Mesothelial cell of epicardium (in vitro differentiated cells): ENCODE results near the gene CATSPER3. TPM values are rescaled to one million over a fixed set of nuclear protein-coding genes. Genes with fewer than 3 reads are reported as not detected.

Experiments used
- DNase-seq, 2 experiments: peaks; one replicate each; pipeline ENCODE4 v3.0.0; 2021; ENCODE audit warnings: low spot score in 2 of 2; ENCODE audit not compliant: unreplicated experiment in 2 of 2
- H3K27ac Mint-ChIP-seq: 2 replicates; pipeline ENCODE4 v1.8.0; 2021; ENCODE audit warnings: mixed read lengths
- H3K27me3 Mint-ChIP-seq: 2 replicates; pipeline ENCODE4 v1.8.0; 2021; ENCODE audit warnings: low read depth, mixed read lengths
- H3K36me3 Mint-ChIP-seq: 2 replicates; pipeline ENCODE4 v1.8.0; 2021; ENCODE audit warnings: mixed read lengths
- H3K4me1 Mint-ChIP-seq: 2 replicates; pipeline ENCODE4 v1.8.0; 2021; ENCODE audit warnings: mixed read lengths
- H3K4me3 Mint-ChIP-seq: 2 replicates; pipeline ENCODE4 v1.8.0; 2021; ENCODE audit warnings: mild to moderate bottlenecking, moderate library complexity, mixed read lengths
- H3K9me3 Mint-ChIP-seq: 2 replicates; pipeline ENCODE4 v1.8.0; 2021; ENCODE audit warnings: mixed read lengths
- CTCF ChIP-seq: fragments of 200-600 bp; sonication (generic); IDR thresholded peaks from one replicate; pipeline ENCODE4 v1.5.0; 2021; ENCODE audit warnings: antibody characterized with exemption; ENCODE audit not compliant: unreplicated experiment
- total RNA-seq: library from RNA; stranded (reverse); gene quantifications from 3 replicates; pipeline ENCODE4 v1.2.1, GENCODE V29; 2021

The CATSPER3 gene
- total RNA-seq, 1 donor from 2014 or later: 1.5 TPM

DNA sequence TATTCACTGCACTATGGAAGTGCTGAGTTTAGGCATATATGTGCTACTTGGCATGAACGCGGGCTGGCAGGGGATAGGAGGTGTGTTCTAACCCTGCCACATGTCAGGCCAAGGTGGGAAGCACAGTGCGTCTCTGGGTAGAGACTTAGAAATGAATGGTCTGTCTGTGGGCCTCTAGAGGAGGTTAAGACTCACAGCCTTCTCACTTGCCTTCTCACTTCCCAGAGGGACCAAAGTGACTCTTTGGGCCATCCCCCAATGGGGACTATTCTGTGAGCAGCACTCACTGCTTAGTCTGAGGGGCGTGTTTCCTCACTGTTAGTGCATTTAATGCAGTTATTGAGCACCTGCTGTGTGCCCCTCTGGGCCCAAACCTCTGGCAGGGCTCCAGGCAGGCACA, 68.7 kb downstream of the CATSPER3 start:
- Mint-ChIP-seq H3K9me3 (no peaks in the 10 kb centered on the region), H3K4me3 (peak overlapping the region; percentile 47)
- no peak for DNase-seq

DNA sequence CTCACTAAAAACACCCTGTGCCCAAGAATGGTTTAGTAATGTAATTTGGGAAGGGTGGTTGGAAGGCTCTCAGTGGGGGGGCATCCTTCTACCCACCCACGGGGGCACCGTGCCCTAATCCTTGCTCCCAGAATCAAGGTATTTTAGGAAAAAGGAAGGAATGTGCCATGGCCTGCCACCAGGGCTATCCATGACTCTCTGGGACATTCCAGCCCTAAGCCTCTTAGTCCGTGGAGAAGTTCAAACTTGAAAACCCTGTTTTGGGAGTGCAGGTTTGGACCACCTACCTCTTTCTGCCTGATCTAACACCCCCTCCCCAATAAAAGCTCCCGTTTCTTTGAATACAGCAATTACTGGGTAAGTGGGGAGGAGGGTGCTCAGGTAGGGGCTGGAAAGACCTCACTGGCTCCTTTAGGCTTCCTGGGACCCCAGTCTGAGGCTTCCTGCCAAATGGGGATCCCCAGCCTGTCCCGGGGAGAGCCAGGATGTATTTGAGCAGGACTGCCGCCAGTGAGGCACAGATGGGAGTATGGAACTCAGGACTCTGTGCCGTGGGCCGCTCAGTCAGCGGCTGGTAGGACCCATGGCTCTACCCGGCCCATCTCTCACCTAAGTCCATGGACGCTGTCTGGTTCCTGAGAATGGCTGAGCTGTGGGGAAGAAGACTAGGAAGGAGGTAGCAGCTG, 70.0 kb downstream of the CATSPER3 start:
- Mint-ChIP-seq H3K36me3 (no peaks in the 10 kb centered on the region), H3K4me1 (peaks cover 23% of the 10 kb centered on the region), H3K9me3 (no peaks in the 10 kb centered on the region), H3K27ac (peak overlapping the region; percentile 91), H3K4me3 (peak overlapping the region; percentile 67), H3K27me3 (peaks cover 86% of the 10 kb centered on the region)
- TF ChIP-seq CTCF: no peak
- no peak for DNase-seq

More for the DNA sequence above, 68.7 kb downstream of the CATSPER3 start:
- no peak for TF ChIP-seq CTCF
- Mint-ChIP-seq H3K4me1 (peaks cover 27% of the 10 kb centered on the region), H3K36me3 (peaks cover 4% of the 10 kb centered on the region), H3K27ac (peak overlapping the region; percentile 35), H3K27me3 (peaks cover 86% of the 10 kb centered on the region)

GRCh38 chr5:135038205-135038812, 70.6 kb downstream of the CATSPER3 start:
- peak overlapping the region; percentile 91 for H3K27ac Mint-ChIP-seq
- no peak for DNase-seq
- peaks cover 88% of the 10 kb centered on the region for H3K27me3 Mint-ChIP-seq

DNA sequence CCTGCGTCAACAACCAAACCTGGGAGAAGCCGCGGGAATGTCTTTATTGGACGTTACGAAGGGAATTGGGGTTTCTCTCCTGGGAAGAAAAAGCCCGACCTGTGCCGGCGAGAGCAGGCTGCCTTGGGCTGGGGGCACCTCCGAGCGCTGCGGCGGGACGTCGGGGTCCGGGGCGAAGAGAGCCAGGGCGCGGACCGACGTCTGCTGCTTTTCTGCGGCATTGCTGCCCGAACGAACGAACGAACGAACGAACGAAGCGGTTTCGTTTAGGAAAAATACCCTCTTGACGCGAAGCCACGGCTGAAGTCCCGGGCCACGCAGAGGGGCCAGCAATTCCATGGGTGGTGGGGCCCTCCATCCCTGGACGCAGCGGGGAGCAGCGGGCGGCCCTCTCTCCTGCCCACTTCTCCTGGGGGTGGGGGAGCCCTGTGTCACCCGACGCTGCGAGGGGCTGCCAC, 71.1 kb downstream of the CATSPER3 start:
- Mint-ChIP-seq H3K27ac (peak overlapping the region; percentile 91), H3K4me3 (peak overlapping the region; percentile 67)

More at GRCh38 chr5:135038205-135038812, 70.6 kb downstream of the CATSPER3 start:
- no peak for TF ChIP-seq CTCF
- H3K9me3 Mint-ChIP-seq: no peaks in the 10 kb centered on the region
- peaks cover 20% of the 10 kb centered on the region for H3K4me1 Mint-ChIP-seq
- H3K4me3 Mint-ChIP-seq: peak overlapping the region; percentile 67
- no peaks in the 10 kb centered on the region for H3K36me3 Mint-ChIP-seq

More for the DNA sequence above, 71.1 kb downstream of the CATSPER3 start:
- no peak for TF ChIP-seq CTCF
- Mint-ChIP-seq H3K36me3 (no peaks in the 10 kb centered on the region), H3K9me3 (no peaks in the 10 kb centered on the region), H3K4me1 (peaks cover 18% of the 10 kb centered on the region), H3K27me3 (peaks cover 91% of the 10 kb centered on the region)
- no peak for DNase-seq
